ENCODE measurements around the gene MAP3K12.

The MAP3K12 gene

GRCh38 chr12:53530061-53530460 is 30.8 kb upstream of the MAP3K12 start:
- TF ChIP-seq REST (IDR thresholded peaks at IDR 0.05; ENCODE audit: insufficient replicate concordance, low read depth) (no peak), SPI1 (IDR thresholded peaks at IDR 0.05; ENCODE audit: borderline replicate concordance, low read depth) (no peak), POLR2AphosphoS5 (IDR thresholded peaks at IDR 0.05; ENCODE audit: low read depth) (no peak), CTCF (IDR thresholded peaks at IDR 0.05; ENCODE audit: insufficient read depth, low read length) (no peak), GABPA (IDR thresholded peaks at IDR 0.05; ENCODE audit: low read depth) (no peak)
- Histone ChIP-seq H3K27me3 (ENCODE audit: insufficient read depth, poor library complexity, severe bottlenecking) (no peaks in the 10 kb centered on the region), H3K4me3 (replicated peaks; ENCODE audit: insufficient read depth, low read length) (no peak overlapping the region), H3K27ac (replicated peaks) (no peak overlapping the region)
- DNase-seq (ENCODE audit: low read depth in 1 of 2, low spot score in 1 of 2): no peak

DNA sequence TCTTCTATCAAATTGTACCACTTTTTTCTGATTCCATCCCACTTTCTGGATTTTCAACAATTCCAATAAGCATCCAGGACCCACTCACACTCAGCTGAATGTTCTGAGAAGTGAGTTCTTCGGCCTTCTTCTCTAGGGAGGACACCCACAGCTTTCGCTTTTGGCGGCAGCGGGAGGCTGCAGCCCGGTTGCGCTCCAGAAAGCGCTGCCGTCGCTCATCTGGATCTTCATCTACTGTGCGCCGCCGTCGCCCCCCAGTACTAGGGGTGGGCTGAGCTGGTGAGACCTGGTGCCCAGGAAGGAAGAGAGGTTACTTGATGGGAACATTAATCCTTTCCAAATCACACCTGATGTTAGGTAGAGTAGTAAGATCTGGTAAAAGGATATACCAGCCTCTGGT is 25.2 kb upstream of the MAP3K12 start:
- Histone ChIP-seq H3K27me3 (ENCODE audit: insufficient read depth, poor library complexity, severe bottlenecking) (no peaks in the 10 kb centered on the region), H3K4me3 (replicated peaks; ENCODE audit: insufficient read depth, low read length) (no peak overlapping the region), H3K27ac (replicated peaks) (no peak overlapping the region)
- TF ChIP-seq SPI1 (IDR thresholded peaks at IDR 0.05; ENCODE audit: borderline replicate concordance, low read depth): no peak
- TF ChIP-seq POLR2AphosphoS5 (IDR thresholded peaks at IDR 0.05; ENCODE audit: low read depth): no peak
- no peak for TF ChIP-seq CTCF (IDR thresholded peaks at IDR 0.05; ENCODE audit: insufficient read depth, low read length)
- no peak for TF ChIP-seq GABPA (IDR thresholded peaks at IDR 0.05; ENCODE audit: low read depth)
- no peak for TF ChIP-seq REST (IDR thresholded peaks at IDR 0.05; ENCODE audit: insufficient replicate concordance, low read depth)
- no peak for DNase-seq (ENCODE audit: low read depth in 1 of 2, low spot score in 1 of 2)

- H3K27me3 ChIP-seq (ENCODE audit: insufficient read depth, poor library complexity, severe bottlenecking): no peaks in the 10 kb centered on the region
- no peak overlapping the region for H3K4me3 ChIP-seq (replicated peaks; ENCODE audit: insufficient read depth, low read length)
- no peak overlapping the region for H3K27ac ChIP-seq (replicated peaks)
- no peak for DNase-seq (ENCODE audit: low read depth in 1 of 2, low spot score in 1 of 2)
- TF ChIP-seq GABPA (IDR thresholded peaks at IDR 0.05; ENCODE audit: low read depth): no peak
- TF ChIP-seq SPI1 (IDR thresholded peaks at IDR 0.05; ENCODE audit: borderline replicate concordance, low read depth): no peak
- no peak for TF ChIP-seq POLR2AphosphoS5 (IDR thresholded peaks at IDR 0.05; ENCODE audit: low read depth)
- TF ChIP-seq CTCF (IDR thresholded peaks at IDR 0.05; ENCODE audit: insufficient read depth, low read length): no peak
- TF ChIP-seq REST (IDR thresholded peaks at IDR 0.05; ENCODE audit: insufficient replicate concordance, low read depth): no peak
Measured at GRCh38 chr12:53523131-53523530, 23.9 kb upstream of the MAP3K12 start.
